NCI-H2081 treated with DMSO at 0.1 percent for 48 hours (cell line): Measurements from ENCODE around the gene TRAF3.
"Not testable (repeated sequence)": the region's sequence is repeated elsewhere in the genome, so short reads cannot be mapped to it uniquely, and the experiment has no call there.

Experiments used
- DNase-seq: peaks from one replicate; lab custom pipeline; 2025; lab: John Stamatoyannopoulos, UW

TRAF3 gene

GRCh38 chr14:102865916-102866315 is 88.7 kb downstream of the TRAF3 start:
- not testable (repeated sequence) for DNase-seq

GRCh38 chr14:102866982-102867761 is 89.9 kb downstream of the TRAF3 start:
- DNase-seq, result no peak

- DNase-seq, result no peak
Measured at GRCh38 chr14:102867826-102868580, 90.8 kb downstream of the TRAF3 start.

GRCh38 chr14:102868956-102869547 is 91.8 kb downstream of the TRAF3 start:
- no peak for DNase-seq

- DNase-seq, result no peak
Measured at GRCh38 chr14:102870246-102870645, 93.0 kb downstream of the TRAF3 start.

GRCh38 chr14:102870994-102871831 is 94.0 kb downstream of the TRAF3 start:
- no peak for DNase-seq

GRCh38 chr14:102872020-102872419 is 94.8 kb downstream of the TRAF3 start:
- no peak for DNase-seq

GRCh38 chr14:102873131-102873530 is 95.9 kb downstream of the TRAF3 start:
- no peak for DNase-seq

GRCh38 chr14:102873546-102874061 is 96.4 kb downstream of the TRAF3 start:
- no peak for DNase-seq

- DNase-seq, result no peak
Measured at GRCh38 chr14:102875652-102876051, 98.4 kb downstream of the TRAF3 start.

- DNase-seq, result not testable (repeated sequence)
Measured at GRCh38 chr14:102877511-102877910, 100.3 kb downstream of the TRAF3 start.

- no peak for DNase-seq
Measured at GRCh38 chr14:102878174-102878969, 101.1 kb downstream of the TRAF3 start.

- DNase-seq, result no peak
Measured at GRCh38 chr14:102878970-102879460, 101.8 kb downstream of the TRAF3 start.

- no peak for DNase-seq
Measured at GRCh38 chr14:102882226-102882906, 105.1 kb downstream of the TRAF3 start.

- DNase-seq, result no peak
Measured at GRCh38 chr14:102883089-102883541, 105.9 kb downstream of the TRAF3 start.

- no peak for DNase-seq
Measured at GRCh38 chr14:102883554-102883953, 106.3 kb downstream of the TRAF3 start.

- DNase-seq, result no peak
Measured at GRCh38 chr14:102885737-102886447, 108.6 kb downstream of the TRAF3 start.

- DNase-seq, result no peak
Measured at GRCh38 chr14:102888748-102889147, 111.5 kb downstream of the TRAF3 start.

- DNase-seq, result no peak
Measured at GRCh38 chr14:102889615-102890014, 112.4 kb downstream of the TRAF3 start.
